HG03520 (cell line): ENCODE data around the gene DBNL.

Experiments
- ATAC-seq: cut with Tn5 transposase; IDR thresholded peaks from one replicate; pipeline ENCODE4 v1.9.1; 2021; ENCODE audit warnings: mild to moderate bottlenecking, moderate library complexity; ENCODE audit not compliant: unreplicated experiment

The DBNL gene

DNA sequence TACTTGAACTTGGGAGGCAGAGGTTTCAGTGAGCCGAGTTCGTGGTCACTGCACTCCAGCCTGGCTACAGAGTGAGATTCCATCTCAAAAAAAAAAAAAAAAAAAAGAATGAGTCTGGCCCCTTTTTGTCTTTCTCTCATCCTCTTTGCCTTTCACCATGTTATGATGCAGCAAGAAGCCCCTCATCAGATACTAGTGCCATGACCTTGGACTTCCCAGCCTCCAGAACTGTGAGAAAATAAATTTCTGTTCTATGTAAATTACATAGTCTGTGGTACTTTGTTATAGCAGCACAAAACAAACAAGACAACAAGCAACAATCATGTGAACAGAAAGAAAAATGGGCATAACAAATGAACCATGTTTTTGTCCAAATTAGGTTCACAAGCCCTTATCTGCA lies 2.3 kb upstream of the DBNL start:
- ATAC-seq, result no peak

DNA sequence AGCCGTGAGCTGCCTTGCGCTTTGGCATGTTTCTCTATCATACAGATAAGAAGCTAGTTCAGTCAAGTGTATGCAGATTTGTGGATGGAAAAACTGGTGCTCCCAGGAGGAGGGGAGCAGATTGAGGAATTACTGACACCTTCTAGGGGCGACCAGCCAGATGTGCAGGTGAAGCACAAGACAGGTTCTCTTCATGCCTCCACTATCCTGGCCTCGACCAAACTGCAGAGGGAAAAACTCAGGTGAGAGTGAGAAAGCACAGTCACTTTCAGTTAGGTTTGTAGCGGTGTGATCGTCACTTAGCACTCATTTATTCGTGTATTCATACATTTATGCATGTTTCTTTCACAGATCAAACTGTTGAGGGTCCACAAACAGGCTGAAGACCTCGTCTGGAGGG lies 600 bp upstream of the DBNL start:
- no peak for ATAC-seq

DNA sequence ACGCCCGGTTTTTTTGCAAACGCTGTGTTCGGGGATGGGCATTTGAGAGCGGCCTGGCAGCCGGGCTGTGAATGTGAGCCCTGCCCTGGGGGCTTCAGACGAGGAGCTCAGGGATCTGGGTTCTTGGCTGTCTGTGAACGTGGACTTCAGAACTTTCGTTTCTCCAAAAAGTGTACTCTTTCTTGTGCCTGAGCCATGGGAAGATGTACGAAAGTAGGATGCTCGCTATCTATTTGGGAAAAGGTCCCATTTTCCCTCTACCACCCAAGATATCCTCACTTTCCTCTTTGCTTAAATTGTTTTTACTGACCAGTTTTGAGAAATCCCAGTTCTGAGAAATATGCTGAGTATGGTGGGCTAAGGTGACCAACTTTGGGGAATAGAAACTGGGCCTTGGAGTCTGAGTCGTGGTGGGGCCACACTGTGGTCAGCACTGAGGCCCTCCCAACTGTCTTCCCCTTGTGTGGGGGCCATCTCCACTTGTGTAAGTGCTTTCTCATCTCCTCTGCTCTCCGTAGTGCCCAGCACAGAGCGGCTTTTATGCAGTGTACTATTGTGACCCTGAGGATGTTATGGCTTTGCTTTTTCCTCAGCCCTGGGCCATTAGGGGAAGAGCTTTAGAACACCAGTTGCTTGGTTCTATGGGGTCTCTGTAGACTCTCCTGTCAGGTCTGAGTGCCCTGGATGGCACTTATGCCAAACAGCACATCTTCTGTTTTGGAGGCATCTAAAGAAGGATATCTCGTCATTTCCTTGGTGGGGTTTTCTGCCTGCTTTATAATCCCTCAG lies 918 bp downstream of the DBNL start:
- peak; percentile 7 for ATAC-seq

DNA sequence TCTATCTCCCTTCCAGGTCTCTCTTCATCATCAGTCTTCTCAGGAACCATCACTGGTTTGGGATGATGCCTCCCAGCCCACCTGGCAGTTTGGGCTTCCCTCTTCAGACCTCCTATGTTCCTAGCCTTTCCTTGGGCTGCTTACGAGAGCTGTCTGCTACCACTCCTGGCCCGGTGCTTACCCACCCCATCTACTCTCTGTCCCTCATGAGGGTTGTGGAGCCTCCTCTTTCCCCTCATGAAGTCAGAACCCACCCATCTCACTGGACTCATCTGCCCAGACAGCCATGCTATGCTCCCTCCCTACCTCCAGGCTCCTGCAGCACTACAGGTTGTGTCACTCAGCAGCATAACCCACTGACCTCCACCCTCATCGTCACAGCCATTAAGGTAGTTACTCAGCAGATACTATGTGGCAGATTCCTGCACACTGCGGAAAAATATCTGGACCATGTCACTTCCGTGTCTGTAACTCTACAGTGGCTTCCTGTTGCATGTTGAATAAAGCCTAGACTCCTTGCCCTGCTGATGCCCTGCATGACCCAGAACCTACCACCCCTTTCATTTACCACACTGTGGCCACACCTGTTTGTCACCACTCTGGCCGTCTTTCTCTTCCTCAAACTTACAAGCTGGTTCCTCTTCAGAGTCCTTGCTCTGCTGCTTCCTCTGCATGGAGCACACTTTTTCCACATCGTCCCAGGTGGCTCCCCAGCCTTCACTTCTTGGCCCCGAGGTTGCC lies 2.0 kb downstream of the DBNL start:
- no peak for ATAC-seq

DNA sequence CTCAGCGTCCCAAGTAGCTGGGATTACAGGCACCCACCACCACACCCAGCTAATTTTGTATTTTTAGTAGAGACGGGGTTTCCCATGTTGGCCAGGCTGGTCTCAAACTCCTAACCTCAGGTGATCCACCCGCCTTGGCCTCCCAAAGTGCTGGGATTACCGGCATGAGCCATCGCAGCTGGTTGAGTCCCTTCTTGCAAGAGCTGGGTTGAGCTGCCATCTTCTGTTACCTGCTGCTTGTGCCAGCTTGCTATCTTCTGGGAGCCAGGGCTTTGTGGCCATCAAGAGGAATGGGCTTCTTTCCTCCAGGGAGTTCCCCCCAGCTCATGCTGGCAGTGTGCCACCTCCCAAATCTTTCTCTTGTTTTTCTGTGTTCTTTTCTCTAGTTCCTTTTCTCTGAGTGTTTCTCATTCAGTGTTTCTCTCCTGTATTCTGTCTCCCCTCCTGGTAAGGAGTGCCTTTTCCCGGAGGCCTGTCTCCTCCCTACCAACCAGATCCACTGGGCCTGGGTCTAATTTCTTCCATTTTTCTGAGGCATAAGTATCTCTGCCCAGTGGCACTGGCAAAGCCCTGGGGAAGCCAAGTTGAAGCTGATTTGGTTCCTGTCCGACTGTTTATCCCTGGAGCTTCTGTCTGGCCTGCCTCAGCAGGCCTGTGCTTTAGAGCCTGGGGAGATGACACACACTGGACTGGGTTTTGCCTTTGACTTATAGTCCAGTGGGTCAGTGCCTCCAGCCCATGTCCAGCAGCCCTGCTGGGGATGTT lies 3.7 kb downstream of the DBNL start:
- ATAC-seq, result no peak

DNA sequence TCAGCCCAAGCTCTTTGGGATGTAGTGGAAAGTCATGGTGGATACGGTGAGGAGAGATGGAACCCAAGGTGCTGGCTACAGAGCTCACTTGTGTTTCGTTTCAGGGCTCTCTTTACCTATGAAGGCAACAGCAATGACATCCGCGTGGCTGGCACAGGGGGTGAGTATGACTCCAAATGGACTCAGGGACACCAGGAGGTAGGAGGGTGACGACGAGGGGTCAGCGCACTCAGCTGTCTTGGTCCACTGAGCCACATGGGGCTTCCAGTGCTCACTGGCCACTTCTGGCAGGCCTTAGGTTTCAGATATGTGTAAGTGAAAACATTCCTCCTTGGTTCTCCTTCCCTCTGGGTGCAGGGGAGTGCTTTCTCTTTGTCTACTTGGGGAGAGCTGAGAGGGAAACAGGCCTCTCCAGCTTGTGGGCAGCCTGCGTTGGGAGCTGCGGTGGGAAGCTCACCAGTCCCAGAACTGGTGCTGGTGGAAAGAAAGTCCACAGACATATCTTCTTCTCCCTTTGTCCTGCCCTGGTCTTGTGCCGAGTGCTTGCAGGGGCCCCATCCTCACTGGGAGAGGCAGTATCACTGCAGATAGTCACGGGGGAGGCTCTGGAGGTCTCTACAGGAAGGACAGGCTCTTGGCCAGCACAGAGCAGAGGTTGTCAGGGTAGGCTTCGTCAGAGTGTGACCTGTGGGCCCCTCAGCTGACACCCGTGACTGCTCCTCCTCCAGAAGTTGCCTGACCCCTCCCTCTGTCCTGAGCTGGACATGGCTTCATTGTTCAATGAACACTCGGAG lies 5.8 kb downstream of the DBNL start:
- ATAC-seq, result no peak

DNA sequence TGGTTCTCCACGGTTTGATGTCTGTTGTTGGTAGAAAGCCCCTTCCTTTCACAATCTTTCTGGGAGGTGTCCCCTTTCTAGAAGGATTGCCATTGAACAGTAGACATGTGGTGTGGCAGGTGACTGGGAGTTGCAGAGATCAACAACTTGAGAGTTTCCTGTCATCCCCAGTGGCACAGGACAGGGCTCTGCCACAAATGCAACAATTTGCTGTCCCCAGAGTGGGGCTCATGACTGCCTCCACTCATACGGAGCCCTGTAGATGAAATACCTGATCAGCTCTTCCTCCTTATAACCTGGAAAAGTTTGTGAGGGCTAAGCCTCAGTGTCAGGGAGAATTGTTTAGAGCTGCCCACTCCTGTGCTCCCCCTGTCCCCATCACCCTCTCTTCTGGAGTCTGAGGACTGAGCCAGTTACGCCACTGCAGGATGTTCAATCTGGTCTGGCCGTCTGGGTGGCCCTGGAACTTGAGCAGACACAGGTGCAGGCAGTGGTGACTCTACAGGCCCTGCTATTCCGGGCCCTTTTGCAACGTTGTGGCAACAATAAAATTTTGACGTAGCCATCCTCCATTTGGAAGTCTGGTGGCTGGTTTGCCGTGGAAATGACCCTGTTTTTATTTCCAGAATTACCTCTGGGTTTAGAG lies 6.5 kb downstream of the DBNL start:
- ATAC-seq, result no peak

DNA sequence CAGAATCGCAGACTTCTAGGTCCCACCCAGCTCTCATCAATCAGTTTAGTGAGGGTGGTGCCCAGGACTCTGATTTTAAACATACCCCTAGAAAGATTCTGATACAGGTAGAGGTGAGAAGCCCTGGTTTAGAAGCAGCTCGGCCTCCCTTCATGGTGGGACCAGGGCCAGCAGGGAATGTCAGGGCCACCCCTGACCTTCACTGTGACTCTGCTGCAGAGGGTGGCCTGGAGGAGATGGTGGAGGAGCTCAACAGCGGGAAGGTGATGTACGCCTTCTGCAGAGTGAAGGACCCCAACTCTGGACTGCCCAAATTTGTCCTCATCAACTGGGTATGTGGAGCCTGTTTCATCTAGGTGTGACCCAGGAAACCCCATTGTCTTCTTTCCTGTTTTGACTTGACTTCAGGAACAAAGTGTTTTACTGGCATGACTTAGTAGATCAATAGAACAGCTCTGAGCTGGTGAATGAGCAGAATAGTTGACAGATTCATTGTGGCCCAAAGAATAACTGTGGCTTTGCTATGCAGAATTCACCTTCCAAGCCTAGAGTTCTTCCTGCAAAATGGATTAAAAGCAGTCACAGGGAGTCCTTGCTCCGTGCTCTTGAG lies 7.2 kb downstream of the DBNL start:
- ATAC-seq, result no peak

DNA sequence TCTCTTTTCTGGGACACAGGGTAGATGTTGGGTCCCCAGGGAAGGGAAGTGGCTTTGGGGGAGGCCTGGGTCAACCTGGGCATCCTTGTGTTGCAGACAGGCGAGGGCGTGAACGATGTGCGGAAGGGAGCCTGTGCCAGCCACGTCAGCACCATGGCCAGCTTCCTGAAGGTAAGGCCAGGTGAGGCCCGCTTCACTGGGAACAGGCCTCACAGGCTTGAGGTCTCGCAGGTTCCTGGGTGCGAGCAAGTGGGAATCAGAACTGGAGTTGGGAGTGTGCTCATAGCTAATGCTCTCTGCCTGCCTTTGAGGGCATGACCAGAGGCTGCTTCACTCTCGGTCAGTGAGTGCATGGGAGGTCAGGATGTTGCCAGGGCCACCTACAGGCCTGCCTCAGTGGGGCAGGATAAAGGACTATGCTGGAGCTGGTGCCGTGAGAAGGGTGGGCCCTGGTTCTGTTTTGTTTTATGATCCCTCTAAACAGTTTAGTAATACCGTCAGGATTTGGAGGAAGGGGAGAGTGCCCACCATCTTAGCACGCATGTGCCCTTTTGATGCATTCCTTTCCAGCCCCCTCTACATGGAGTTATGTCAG lies 8.4 kb downstream of the DBNL start:
- ATAC-seq, result no peak

DNA sequence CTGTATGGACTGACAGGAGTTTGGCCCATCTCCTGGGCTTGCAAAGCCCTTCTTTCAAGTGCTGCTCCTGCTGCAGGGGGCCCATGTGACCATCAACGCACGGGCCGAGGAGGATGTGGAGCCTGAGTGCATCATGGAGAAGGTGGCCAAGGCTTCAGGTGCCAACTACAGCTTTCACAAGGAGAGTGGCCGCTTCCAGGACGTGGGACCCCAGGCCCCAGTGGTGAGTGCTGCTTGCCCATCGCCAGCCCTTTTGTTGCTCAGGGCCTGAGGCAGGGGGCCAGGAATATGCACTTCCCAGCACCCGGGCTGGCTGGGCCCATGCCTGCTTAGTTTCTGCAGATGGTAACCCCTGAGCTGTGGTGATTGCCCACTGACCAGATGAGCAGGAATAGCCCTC lies 12.2 kb downstream of the DBNL start:
- ATAC-seq, result no peak

DNA sequence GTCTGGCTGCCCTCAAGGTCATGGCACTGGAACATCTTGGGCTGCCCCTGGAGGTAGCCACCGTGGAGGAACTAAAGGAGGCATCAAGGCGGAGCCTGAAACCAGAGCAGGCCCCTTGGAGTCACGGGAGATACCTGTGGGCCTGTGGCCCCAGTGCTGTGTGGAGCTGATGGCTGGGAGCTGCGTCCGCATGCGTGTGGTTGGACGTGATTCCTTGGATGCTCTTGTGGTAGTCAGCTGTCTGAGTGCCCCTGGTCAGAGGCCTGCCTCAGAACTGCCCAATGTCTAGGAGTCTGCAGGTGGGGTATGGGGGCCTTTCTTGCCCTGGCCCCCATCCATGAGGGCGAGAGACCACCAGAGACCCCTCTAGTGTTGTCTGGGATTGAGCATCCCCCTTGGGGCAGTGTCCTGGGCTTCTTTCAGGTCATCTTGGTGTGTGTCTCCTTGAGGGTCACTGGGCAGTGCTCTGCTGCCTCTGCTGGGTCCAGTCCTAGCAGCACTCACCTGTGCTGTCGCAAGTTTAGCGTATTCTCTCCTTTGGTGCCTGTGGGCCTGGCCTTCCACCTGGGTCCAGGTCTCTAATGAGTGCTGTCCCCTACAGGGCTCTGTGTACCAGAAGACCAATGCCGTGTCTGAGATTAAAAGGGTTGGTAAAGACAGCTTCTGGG lies 12.8 kb downstream of the DBNL start:
- ATAC-seq, result no peak

DNA sequence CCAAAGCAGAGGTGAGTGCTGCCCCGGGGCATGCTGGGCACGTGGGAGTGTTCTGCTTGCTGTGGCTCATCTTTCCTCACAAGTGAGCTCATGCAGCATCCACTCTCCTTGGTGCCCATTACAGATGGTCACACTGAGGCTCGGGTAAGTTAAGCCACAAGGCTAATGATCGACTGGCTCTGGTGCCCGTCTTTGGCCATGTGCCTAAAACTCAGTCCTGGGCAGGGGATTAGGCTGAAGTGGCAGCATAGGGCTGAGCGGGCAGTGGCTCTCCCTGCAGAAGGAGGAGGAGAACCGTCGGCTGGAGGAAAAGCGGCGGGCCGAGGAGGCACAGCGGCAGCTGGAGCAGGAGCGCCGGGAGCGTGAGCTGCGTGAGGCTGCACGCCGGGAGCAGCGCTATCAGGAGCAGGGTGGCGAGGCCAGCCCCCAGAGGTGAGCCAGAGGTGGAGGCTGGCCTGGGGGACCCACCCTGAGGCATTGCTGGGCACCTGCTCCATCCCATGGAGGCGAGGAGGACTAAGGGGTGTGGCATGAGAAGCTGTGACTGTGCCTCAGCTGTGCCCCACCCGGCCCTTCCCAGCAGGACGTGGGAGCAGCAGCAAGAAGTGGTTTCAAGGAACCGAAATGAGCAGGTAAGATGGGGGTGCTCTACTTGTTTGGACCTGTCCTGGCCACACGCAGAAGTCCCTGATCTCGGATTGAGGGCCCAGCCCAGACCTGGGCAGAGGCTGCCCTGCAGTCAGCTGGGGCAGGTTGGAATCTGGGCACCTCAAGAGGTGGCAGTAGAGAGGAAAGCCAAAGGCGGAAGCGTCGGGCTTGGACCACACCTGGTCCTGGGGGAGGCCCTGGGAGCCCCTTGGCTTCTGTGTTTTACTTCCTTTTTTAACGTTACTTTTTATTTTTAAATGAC lies 13.6 kb downstream of the DBNL start:
- no peak for ATAC-seq

DNA sequence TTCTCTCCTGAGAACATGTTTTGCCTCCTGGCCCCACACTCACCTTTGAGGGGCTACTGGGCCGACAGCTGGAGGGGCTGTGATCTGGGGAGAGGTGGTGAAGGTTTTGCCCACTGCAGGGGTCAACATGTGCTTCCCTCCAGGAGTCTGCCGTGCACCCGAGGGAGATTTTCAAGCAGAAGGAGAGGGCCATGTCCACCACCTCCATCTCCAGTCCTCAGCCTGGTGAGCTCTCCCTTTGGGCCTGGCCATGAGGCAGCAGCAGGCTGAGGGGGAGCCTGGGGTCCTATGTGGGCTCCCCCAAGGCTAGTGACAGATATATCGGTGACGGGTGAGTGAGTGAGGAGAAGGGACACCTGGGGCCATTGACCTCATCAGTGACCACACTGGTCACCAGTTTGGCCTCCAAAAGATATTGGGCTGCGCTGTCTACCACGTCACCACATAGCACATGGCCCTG lies 14.3 kb downstream of the DBNL start:
- ATAC-seq, result no peak

DNA sequence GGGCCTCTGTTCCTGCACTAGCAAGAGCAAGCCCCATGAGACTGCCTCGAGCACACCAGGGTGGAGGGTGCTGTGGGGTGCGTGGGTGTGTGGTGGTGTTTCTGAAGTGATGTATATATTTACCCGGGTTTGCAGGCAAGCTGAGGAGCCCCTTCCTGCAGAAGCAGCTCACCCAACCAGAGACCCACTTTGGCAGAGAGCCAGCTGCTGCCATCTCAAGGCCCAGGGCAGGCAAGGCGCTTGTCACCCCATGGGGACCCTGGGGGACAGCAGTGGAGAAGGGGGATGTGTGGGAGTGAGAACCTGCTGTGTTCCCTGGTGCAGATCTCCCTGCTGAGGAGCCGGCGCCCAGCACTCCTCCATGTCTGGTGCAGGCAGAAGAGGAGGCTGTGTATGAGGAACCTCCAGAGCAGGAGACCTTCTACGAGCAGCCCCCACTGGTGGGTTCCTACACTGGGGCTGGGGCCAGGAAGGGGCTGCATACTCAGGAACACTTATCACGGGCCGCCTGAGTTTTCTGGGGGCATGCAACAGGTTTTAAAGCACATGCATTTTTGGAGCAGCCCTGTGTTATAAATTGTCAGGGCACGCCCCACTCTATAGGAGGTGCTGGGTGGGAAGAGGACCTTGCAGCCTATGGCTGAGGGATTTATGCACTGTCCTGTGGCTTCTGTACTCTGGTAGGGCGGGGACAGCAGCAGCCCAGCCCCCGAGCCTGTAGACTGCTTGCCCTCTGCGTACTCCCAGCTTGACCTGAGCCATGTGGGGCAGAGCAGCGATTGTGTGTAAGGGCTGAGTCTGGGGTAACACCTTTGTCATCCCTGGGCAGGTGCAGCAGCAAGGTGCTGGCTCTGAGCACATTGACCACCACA lies 15.0 kb downstream of the DBNL start:
- peak; percentile 69 for ATAC-seq

DNA sequence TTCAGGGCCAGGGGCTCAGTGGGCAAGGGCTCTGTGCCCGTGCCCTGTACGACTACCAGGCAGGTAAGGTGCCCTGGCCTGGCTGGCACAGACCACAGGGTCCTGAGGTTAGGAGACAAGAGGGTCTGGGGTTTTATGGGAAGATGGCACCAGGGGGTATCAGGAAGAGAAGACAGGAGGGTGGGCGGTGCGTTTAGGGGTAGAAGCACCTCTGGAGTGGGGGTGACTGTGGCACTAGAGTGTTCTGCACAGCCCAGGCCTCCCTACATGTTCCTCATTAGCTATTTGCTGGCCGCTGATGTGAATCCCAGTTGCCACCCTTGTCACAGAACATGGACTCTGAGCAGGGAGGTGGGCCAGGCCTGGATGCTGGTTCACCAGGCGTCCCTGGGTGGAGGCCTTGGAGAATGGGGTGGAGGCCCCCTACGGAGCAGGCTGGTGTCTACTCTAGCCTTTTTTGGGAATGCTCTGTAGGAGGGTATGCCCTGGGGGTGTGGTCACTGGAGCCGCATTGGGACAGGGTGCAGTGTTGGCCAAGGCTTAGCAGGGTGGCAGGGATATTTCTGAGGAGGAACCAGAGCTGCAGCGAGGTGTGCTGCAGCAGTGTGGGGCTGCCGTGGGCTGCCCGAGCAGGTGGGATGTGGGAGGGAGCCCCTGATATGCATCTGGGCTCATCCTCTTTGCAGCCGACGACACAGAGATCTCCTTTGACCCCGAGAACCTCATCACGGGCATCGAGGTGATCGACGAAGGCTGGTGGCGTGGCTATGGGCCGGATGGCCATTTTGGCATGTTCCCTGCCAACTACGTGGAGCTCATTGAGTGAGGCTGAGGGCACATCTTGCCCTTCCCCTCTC lies 15.8 kb downstream of the DBNL start:
- ATAC-seq, result no peak
